ENCODE measurements around the gene SOWAHB.

SOWAHB gene

GRCh38 chr4:76856243-76857073, 41.5 kb downstream of the SOWAHB start:
- DNase-seq (ENCODE audit: low read depth in 2 of 2): peak in 1 of 2 experiments; percentile 17

GRCh38 chr4:76854858-76855257, 43.1 kb downstream of the SOWAHB start:
- no peak for DNase-seq (ENCODE audit: low read depth in 2 of 2)

GRCh38 chr4:76851375-76851774, 46.6 kb downstream of the SOWAHB start:
- DNase-seq (ENCODE audit: low read depth in 2 of 2): no peak

GRCh38 chr4:76850010-76850441, 47.9 kb downstream of the SOWAHB start:
- DNase-seq (ENCODE audit: low read depth in 2 of 2): peak; percentile 83 to 88

All from fibroblast of skin of left biceps (primary cell).